ENCODE measurements around the gene CCR8. TPM values are rescaled to one million over a fixed set of nuclear protein-coding genes. Genes with fewer than 3 reads are reported as not detected.

Gene CCR8
- total RNA-seq, 1 donor from 2014 or later: not detected

DNA sequence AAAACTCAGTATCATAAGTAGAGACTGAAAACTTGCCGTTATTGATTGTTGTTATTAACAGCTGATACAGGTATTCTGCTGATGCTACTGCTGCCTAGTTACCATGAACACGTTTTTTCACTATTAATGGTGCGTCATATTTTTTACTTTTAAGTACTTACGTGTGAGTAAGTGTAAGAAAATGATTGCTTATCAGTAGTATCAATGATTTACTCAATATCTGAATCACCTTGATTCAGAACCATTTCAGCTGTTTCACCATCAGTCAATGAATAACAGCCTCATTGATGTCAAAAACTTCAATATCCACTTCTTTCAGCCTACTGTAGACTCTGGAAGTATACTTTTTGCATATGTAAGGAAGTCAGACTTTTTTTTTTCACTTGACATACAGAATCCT is 4.7 kb downstream of the CCR8 start:
- DNase-seq (ENCODE audit: low read depth): no peak
- no peak overlapping the region for H3K4me3 ChIP-seq (ENCODE audit: low read depth, low read length)
- TF ChIP-seq, protein P1, sequence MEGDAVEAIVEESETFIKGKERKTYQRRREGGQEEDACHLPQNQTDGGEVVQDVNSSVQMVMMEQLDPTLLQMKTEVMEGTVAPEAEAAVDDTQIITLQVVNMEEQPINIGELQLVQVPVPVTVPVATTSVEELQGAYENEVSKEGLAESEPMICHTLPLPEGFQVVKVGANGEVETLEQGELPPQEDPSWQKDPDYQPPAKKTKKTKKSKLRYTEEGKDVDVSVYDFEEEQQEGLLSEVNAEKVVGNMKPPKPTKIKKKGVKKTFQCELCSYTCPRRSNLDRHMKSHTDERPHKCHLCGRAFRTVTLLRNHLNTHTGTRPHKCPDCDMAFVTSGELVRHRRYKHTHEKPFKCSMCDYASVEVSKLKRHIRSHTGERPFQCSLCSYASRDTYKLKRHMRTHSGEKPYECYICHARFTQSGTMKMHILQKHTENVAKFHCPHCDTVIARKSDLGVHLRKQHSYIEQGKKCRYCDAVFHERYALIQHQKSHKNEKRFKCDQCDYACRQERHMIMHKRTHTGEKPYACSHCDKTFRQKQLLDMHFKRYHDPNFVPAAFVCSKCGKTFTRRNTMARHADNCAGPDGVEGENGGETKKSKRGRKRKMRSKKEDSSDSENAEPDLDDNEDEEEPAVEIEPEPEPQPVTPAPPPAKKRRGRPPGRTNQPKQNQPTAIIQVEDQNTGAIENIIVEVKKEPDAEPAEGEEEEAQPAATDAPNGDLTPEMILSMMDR (conservative IDR thresholded peaks at IDR 0.05; ENCODE audit: low read depth, low read length): no peak

GRCh38 chr3:39338201-39338600 is 8.7 kb downstream of the CCR8 start:
- no peak overlapping the region for H3K4me3 ChIP-seq (ENCODE audit: low read depth, low read length)
- TF ChIP-seq, protein P1 (conservative IDR thresholded peaks at IDR 0.05; ENCODE audit: low read depth, low read length): no peak
- DNase-seq (ENCODE audit: low read depth): no peak

DNA sequence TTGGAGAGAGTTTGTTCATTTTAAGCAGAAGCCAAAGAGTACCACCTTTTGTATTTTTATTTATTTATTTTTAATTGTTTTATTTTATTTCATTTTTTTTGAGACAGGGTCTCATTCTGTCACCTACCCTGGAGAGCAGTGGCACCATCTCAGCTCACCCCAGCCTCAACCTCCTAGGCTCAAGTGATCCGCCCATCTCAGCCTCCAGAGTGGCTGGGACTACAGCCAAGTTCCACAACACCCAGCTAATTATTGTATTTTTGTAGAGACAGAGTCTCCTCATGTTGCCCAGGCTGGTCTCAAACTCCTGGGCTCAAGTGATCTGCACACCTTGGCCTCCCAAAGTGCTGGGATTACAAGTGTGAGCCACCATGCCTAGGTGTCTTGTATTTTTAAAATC is 9.6 kb downstream of the CCR8 start:
- no peak for DNase-seq (ENCODE audit: low read depth)
- H3K4me3 ChIP-seq (ENCODE audit: low read depth, low read length): no peak overlapping the region
- TF ChIP-seq, protein P1 (conservative IDR thresholded peaks at IDR 0.05; ENCODE audit: low read depth, low read length): no peak

DNA sequence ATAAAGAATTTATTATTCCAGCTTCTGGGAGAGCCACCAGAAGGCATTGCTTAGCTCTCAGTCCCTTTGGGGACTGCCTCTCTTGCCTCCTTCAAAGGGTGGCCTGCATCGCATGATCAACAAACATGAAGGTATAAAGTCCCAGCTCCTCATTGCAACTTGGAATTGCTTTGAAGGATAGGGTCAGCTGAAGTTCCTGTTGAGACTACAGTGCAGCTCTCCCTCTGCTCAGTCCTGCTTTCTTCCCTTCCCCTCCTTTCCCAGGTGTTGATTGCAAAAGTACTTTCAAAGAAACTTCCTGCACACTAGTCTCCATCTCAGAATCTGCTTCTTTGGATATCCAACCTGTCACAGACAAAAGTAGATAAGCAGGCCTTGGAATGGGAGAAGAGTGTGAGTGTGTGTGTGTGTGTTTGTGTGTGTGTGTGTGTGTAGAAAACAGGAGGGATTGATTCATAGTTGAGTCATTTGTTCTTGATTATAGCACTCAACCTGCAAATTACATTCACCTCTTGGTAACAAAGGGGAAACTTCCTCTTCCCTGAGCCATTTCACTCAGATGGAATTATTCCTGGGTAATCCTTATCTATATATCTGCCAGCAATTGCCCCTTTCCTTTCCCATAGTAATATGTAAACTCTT is 13.7 kb downstream of the CCR8 start:
- peak; percentile 40 for DNase-seq (ENCODE audit: low read depth)
- TF ChIP-seq, protein P1 (conservative IDR thresholded peaks at IDR 0.05; ENCODE audit: low read depth, low read length): no peak
- H3K4me3 ChIP-seq (ENCODE audit: low read depth, low read length): no peak overlapping the region

DNA sequence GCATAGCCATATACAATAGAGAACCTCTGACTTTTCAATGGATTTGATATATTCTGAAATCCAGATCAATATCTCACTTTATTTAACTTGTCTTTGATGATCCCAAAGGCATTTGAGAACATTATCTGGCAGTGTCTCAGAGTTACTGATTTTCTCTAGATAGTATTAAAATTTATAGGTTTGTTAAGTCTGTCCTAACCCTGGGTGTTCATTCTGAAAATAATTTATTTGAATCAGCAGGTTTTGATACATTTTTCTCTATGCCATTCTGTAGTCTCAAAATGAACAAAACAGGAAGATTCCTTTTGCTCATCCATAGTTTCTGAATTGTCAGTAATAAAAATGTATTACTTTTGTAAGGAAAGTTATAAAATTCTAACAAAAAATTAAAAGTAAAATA is 14.3 kb downstream of the CCR8 start:
- TF ChIP-seq, protein P1 (conservative IDR thresholded peaks at IDR 0.05; ENCODE audit: low read depth, low read length): no peak
- H3K4me3 ChIP-seq (ENCODE audit: low read depth, low read length): no peak overlapping the region
- no peak for DNase-seq (ENCODE audit: low read depth)

GRCh38 chr3:39344746-39345344 is 15.3 kb downstream of the CCR8 start:
- DNase-seq (ENCODE audit: low read depth): no peak
- H3K4me3 ChIP-seq (ENCODE audit: low read depth, low read length): no peak overlapping the region
- TF ChIP-seq, protein P1 (conservative IDR thresholded peaks at IDR 0.05; ENCODE audit: low read depth, low read length): no peak

Data from epithelial cell of proximal tubule (primary cell).